HepG2 (cell line): ENCODE data around the gene UBE2O. TPM values are rescaled to one million over a fixed set of nuclear protein-coding genes. Genes with fewer than 3 reads are reported as not detected.
A peak's percentile ranks its signal among the peaks of the same experiment; 100 is the strongest.

Experiments
- ATF3 ChIP-seq: sonication (generic); formaldehyde crosslinking; IDR thresholded peaks from 2 replicates; pipeline ENCODE4 v1.4.0; 2020; ENCODE audit warnings: missing genetic modification reagents
- FOXK1 ChIP-seq: sonication (generic); formaldehyde crosslinking; IDR thresholded peaks from 2 replicates; pipeline ENCODE4 v1.4.0; 2020; ENCODE audit warnings: low read depth, missing genetic modification reagents, borderline replicate concordance
- HMG20B ChIP-seq: conservative IDR thresholded peaks from 2 replicates; pipeline ENCODE4 v1.6.1; 2016; ENCODE audit warnings: missing genetic modification reagents, missing compliant biosample characterization
- HMGA1 ChIP-seq: sonication (generic); formaldehyde crosslinking; conservative IDR thresholded peaks from 2 replicates; pipeline ENCODE4 v1.4.0; 2020; ENCODE audit warnings: missing genetic modification reagents
- MTA1 ChIP-seq: sonication (generic); formaldehyde crosslinking; IDR thresholded peaks from 2 replicates; pipeline ENCODE4 v1.4.0; 2020; ENCODE audit warnings: missing genetic modification reagents, mild to moderate bottlenecking, borderline replicate concordance
- MZF1 ChIP-seq: sonication (generic); formaldehyde crosslinking; IDR thresholded peaks from 2 replicates; pipeline ENCODE4 v1.8.1; 2023; ENCODE audit warnings: mild to moderate bottlenecking, missing genetic modification reagents, borderline replicate concordance
- NRL ChIP-seq: sonication (generic); formaldehyde crosslinking; IDR thresholded peaks from 2 replicates; pipeline ENCODE4 v1.5.0; 2020; ENCODE audit warnings: missing genetic modification reagents, mild to moderate bottlenecking, moderate library complexity, borderline replicate concordance
- POLR2AphosphoS5 ChIP-seq: IDR thresholded peaks from 2 replicates; pipeline ENCODE4 v1.6.1; 2012; ENCODE audit warnings: low read depth, low read length
- TFE3 ChIP-seq: IDR thresholded peaks from 2 replicates; pipeline ENCODE4 v1.6.1; 2016
- TIGD3 ChIP-seq: sonication (generic); formaldehyde crosslinking; IDR thresholded peaks from 2 replicates; pipeline ENCODE4 v1.5.1; 2020; ENCODE audit warnings: mild to moderate bottlenecking, missing genetic modification reagents, borderline replicate concordance
- ZBTB1 ChIP-seq: sonication (generic); formaldehyde crosslinking; IDR thresholded peaks from 2 replicates; pipeline ENCODE4 v1.4.0; 2020; ENCODE audit warnings: missing genetic modification reagents, borderline replicate concordance
- ZFY ChIP-seq: sonication (generic); formaldehyde crosslinking; IDR thresholded peaks from 2 replicates; pipeline ENCODE4 v1.4.0; 2020; ENCODE audit warnings: missing genetic modification reagents
- ZNF569 ChIP-seq: sonication (generic); formaldehyde crosslinking; IDR thresholded peaks from 2 replicates; pipeline ENCODE4 v1.5.0; 2020; ENCODE audit warnings: mild to moderate bottlenecking, missing genetic modification reagents, moderate library complexity, borderline replicate concordance
- ZNF792 ChIP-seq: IDR thresholded peaks from 2 replicates; pipeline ENCODE4 v1.6.1; 2016
- ZSCAN29 ChIP-seq: sonication (generic); formaldehyde crosslinking; conservative IDR thresholded peaks from 2 replicates; pipeline ENCODE4 v1.4.0; 2020; ENCODE audit warnings: mild to moderate bottlenecking, missing genetic modification reagents
- ZSCAN9 ChIP-seq: IDR thresholded peaks from 2 replicates; pipeline ENCODE4 v1.6.1; 2016; ENCODE audit warnings: borderline replicate concordance
- ZUFSP ChIP-seq: sonication (generic); formaldehyde crosslinking; IDR thresholded peaks from 2 replicates; pipeline ENCODE4 v1.9.0; 2021; ENCODE audit warnings: missing genetic modification reagents, mild to moderate bottlenecking, borderline replicate concordance
- polyA plus RNA-seq, 8 experiments: library from polyadenylated mRNA; depleted of rRNA in 3 of 8; stranded (reverse) in 7 of 8; unstranded in 1 of 8; fragments of >200 nt; fragmentation: Illumina TruSeq in 4 of 8; extraction: Trizol in 4 of 8; gene quantifications; 2 replicates each; pipeline versions ENCODE4 v1.2.1 to v1.2.3, GENCODE V29; 2011 to 2016; ENCODE audit warnings: low read depth in 4 of 8, missing spikeins in 1 of 8, mixed read lengths in 1 of 8; ENCODE audit not compliant: insufficient read depth in 1 of 8
- total RNA-seq, 5 experiments: library from RNA; depleted of rRNA; stranded (reverse); fragments of >200 nt; fragmentation: Illumina TruSeq; extraction: Trizol; gene quantifications; 2 replicates each; pipeline ENCODE4 v1.2.3, GENCODE V29; 2016; ENCODE audit warnings: low read depth in 1 of 5
- TF ChIP-seq, protein P1 (sequence below): sonication (generic); formaldehyde crosslinking; IDR thresholded peaks from 2 replicates; pipeline ENCODE4 v1.5.0; 2020; ENCODE audit warnings: mild to moderate bottlenecking, missing genetic modification reagents

The UBE2O gene
- total and polyA plus RNA-seq, 2 of the 13 experiments (the other 11 are each of a cell fraction or from before 2014, with no cell fraction given): 21.5 to 23.5 TPM

DNA sequence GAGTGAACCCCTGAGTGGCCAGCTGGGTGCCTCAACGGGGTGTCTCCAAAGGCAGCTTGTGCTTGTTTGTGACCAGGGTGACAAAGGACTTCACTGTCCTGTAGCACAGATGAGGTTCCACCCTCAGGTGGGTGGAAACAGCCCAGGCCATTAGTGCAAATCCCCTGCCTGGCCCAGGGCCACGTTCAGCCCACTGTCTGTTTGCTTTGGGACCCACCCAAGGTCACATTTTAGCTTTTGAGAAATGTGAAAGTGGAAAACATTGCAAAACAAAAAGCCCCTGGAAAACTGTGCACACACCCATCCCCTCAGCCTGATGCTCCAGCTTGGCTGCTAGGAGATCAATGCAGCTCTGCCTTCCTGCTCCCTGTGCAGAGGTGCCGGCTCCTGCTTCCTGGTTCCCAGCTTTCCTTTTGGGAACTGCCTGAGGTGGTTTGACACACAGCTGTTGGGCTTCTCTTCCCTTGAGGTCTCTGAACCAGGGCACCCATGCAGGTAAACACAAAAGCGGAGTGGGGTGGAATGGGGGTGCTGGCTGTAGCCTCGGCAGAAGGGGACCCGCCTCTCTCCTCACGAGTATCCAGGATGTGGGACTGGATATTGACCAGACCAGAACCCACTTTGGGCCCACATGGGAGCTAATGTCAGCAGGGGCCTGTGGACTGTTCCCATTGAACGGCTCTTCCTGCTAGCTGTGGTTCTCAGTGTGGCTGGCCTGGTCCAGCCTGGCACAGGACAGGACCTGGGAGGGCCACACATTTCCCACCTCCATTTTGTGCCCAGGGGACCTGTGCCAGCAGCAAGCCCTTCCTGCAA is 76.4 kb downstream of the UBE2O start (continued):
- TF ChIP-seq ZNF569 (CRISPR knock-in tag) (no peak), ZFY (CRISPR knock-in tag) (peak; percentile 39; the same call in 1 of the 2 replicates), HMGA1 (no peak), HMG20B (peak; percentile 69), MZF1 (CRISPR knock-in tag) (0 out of 2 replicates have a peak, but pooled peaks have one; percentile 56), ZSCAN9 (CRISPR knock-in tag) (peak; percentile 86; the same call in 1 of the 2 replicates), ZNF792 (CRISPR knock-in tag) (peak; percentile 85; the same call in 1 of the 2 replicates), NRL (CRISPR knock-in tag) (no peak), POLR2AphosphoS5 (peak; percentile 87), MTA1 (CRISPR knock-in tag) (peak; percentile 94), ZBTB1 (peak; percentile 73; the same call in 1 of the 2 replicates), ATF3 (peak; percentile 19; the same call in 1 of the 2 replicates), TIGD3 (CRISPR knock-in tag) (0 out of 2 replicates have a peak, but pooled peaks have one; percentile 41), FOXK1 (peak; percentile 65; the same call in 1 of the 2 replicates), ZSCAN29 (CRISPR knock-in tag) (0 out of 2 replicates have a peak, but pooled peaks have one; percentile 21), ZUFSP (no peak), TFE3 (CRISPR knock-in tag) (peak; percentile 71)
- TF ChIP-seq, protein P1, sequence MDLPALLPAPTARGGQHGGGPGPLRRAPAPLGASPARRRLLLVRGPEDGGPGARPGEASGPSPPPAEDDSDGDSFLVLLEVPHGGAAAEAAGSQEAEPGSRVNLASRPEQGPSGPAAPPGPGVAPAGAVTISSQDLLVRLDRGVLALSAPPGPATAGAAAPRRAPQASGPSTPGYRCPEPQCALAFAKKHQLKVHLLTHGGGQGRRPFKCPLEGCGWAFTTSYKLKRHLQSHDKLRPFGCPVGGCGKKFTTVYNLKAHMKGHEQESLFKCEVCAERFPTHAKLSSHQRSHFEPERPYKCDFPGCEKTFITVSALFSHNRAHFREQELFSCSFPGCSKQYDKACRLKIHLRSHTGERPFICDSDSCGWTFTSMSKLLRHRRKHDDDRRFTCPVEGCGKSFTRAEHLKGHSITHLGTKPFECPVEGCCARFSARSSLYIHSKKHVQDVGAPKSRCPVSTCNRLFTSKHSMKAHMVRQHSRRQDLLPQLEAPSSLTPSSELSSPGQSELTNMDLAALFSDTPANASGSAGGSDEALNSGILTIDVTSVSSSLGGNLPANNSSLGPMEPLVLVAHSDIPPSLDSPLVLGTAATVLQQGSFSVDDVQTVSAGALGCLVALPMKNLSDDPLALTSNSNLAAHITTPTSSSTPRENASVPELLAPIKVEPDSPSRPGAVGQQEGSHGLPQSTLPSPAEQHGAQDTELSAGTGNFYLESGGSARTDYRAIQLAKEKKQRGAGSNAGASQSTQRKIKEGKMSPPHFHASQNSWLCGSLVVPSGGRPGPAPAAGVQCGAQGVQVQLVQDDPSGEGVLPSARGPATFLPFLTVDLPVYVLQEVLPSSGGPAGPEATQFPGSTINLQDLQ: peak; percentile 87
